GM12801 (cell line): ENCODE measurements around the gene ZNRF2.

Experiments used
- TF ChIP-seq, protein P1 (sequence below): IDR thresholded peaks from one replicate; pipeline ENCODE4 v1.5.1; 2011; ENCODE audit warnings: control low read depth; ENCODE audit not compliant: insufficient read length; ENCODE audit errors: extremely low read depth

Gene ZNRF2

DNA sequence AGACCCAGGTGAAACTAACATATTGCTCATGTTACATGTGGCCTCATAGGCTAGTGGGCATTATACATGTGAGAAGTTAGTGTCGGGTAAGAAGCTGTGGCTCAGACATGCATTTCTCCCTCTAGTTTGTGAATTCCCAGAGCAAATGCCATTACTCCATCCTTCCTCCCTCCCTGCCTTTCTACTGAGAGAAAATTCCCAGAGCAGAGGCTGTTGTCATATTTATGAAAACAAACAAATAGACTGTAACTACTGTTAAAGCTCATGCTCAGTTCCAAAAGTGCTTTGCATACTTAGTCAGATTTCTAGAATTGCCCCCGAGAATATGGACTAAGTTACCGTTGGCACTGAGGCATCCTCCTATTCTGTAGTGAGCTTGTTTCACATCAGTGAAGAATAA lies 29.0 kb downstream of the ZNRF2 start:
- TF ChIP-seq, protein P1, sequence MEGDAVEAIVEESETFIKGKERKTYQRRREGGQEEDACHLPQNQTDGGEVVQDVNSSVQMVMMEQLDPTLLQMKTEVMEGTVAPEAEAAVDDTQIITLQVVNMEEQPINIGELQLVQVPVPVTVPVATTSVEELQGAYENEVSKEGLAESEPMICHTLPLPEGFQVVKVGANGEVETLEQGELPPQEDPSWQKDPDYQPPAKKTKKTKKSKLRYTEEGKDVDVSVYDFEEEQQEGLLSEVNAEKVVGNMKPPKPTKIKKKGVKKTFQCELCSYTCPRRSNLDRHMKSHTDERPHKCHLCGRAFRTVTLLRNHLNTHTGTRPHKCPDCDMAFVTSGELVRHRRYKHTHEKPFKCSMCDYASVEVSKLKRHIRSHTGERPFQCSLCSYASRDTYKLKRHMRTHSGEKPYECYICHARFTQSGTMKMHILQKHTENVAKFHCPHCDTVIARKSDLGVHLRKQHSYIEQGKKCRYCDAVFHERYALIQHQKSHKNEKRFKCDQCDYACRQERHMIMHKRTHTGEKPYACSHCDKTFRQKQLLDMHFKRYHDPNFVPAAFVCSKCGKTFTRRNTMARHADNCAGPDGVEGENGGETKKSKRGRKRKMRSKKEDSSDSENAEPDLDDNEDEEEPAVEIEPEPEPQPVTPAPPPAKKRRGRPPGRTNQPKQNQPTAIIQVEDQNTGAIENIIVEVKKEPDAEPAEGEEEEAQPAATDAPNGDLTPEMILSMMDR, result no peak

DNA sequence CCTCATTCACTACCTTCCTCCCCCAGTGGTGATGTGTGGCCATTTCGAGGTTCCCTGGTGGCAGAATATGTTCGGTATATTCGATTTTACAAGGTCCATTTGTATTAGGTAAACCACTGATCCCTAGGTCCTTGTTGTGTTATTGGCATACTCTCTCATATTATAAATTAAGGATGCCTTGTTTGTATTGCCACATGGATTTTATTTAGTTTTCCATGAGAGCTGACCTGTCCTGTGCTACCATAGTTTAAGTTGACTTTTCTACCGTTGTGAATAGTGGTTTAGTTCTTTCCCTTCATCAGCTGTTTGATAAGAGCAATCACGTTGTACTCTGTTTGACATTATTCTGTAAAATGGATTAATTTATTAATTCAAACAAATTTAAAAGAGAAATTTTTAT lies 29.4 kb downstream of the ZNRF2 start:
- TF ChIP-seq, protein P1, result no peak

- TF ChIP-seq, protein P1, result no peak
These were observed 31.2 kb downstream of the ZNRF2 start for GRCh38 chr7:30315589-30315988.

GRCh38 chr7:30320392-30320791 lies 36.0 kb downstream of the ZNRF2 start:
- TF ChIP-seq, protein P1, result no peak

GRCh38 chr7:30321089-30321881 lies 36.9 kb downstream of the ZNRF2 start:
- TF ChIP-seq, protein P1, result no peak

- TF ChIP-seq, protein P1, result no peak
These were observed 37.4 kb downstream of the ZNRF2 start for GRCh38 chr7:30321882-30322192.

DNA sequence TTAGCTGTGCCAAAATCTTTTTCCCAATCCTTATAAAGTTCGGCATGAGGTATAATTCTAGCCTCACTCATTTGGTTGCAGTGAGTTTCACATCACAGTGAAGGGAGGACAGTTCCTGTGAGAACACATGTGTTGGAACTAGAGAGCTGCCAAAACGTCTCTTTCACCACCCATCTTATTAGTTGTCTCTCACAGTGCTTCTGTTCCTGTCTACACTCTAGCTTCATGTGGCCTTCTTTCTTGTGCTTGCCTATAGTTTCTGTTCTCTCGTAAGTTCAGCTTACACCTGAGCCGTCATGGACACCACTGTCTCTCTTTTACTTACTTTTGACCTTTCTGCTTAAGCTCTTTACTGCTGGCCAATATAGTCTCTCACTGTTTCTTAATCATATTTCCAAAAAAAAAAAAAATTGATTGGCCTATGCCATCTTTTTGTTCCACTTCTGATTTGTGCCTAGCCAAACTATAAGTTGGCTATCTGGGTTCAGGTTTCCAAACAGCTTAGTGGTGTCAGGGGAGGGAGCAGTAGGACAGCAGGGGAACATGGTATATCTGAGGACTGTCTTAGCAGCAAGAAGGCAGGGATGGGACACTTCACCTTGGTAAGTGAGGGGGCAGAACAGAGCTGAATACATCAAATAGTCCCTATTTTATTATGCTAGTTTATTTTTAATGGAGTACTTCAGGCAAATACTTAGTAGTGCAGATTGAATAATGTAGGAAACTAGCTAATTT lies 38.0 kb downstream of the ZNRF2 start:
- TF ChIP-seq, protein P1, result no peak
